ENCODE data around the gene PIGBOS1.
"Not testable (repeated sequence)": the region's sequence is repeated elsewhere in the genome, so short reads cannot be mapped to it uniquely, and the experiment has no call there.

The PIGBOS1 gene

GRCh38 chr15:55302801-55303200 lies 16.1 kb downstream of the PIGBOS1 start:
- not testable (repeated sequence) for H3K9ac ChIP-seq (ENCODE audit: low read length in 2 of 2); H3K4me3 ChIP-seq (ENCODE audit: low read length in 2 of 2); H3K27me3 ChIP-seq (ENCODE audit: control insufficient read depth in 1 of 2, insufficient read depth in 2 of 2, low read length in 2 of 2); H3K9me3 ChIP-seq (ENCODE audit: control insufficient read depth in 2 of 2, low read length in 2 of 2); H3K4me1 ChIP-seq (ENCODE audit: control insufficient read depth, insufficient read depth, low read length); H3K36me3 ChIP-seq (ENCODE audit: control insufficient read depth in 2 of 2, insufficient read depth in 2 of 2, low read length in 2 of 2); H3K27ac ChIP-seq (ENCODE audit: low read length)

- no peaks in the 10 kb centered on the region for H3K9me3 ChIP-seq (ENCODE audit: control insufficient read depth in 2 of 2, low read length in 2 of 2)
- H3K4me3 ChIP-seq (ENCODE audit: low read length in 2 of 2), result no peak overlapping the region
- H3K27ac ChIP-seq (ENCODE audit: low read length), result no peak overlapping the region
- H3K36me3 ChIP-seq (ENCODE audit: control insufficient read depth in 2 of 2, insufficient read depth in 2 of 2, low read length in 2 of 2), result no peaks in the 10 kb centered on the region
- no peaks in the 10 kb centered on the region for H3K27me3 ChIP-seq (ENCODE audit: control insufficient read depth in 1 of 2, insufficient read depth in 2 of 2, low read length in 2 of 2)
- no peaks in the 10 kb centered on the region for H3K4me1 ChIP-seq (ENCODE audit: control insufficient read depth, insufficient read depth, low read length)
- no peak overlapping the region for H3K9ac ChIP-seq (ENCODE audit: low read length in 2 of 2)
Measured at GRCh38 chr15:55297315-55297714, 21.6 kb downstream of the PIGBOS1 start.

- peak overlapping the region; percentile 91 to 98 for H3K9ac ChIP-seq (ENCODE audit: low read length in 2 of 2)
- peak overlapping the region; percentile 86 for H3K27ac ChIP-seq (ENCODE audit: low read length)
- no peaks in the 10 kb centered on the region for H3K27me3 ChIP-seq (ENCODE audit: control insufficient read depth in 1 of 2, insufficient read depth in 2 of 2, low read length in 2 of 2)
- H3K4me1 ChIP-seq (ENCODE audit: control insufficient read depth, insufficient read depth, low read length), result peaks cover 8% of the 10 kb centered on the region
- no peaks in the 10 kb centered on the region for H3K9me3 ChIP-seq (ENCODE audit: control insufficient read depth in 2 of 2, low read length in 2 of 2)
- H3K4me3 ChIP-seq (ENCODE audit: low read length in 2 of 2), result peak overlapping the region; percentile 91 to 95
- H3K36me3 ChIP-seq (ENCODE audit: control insufficient read depth in 2 of 2, insufficient read depth in 2 of 2, low read length in 2 of 2), result no peaks in the 10 kb centered on the region
Measured at GRCh38 chr15:55290528-55291057, 28.3 kb downstream of the PIGBOS1 start.

- H3K9me3 ChIP-seq (ENCODE audit: control insufficient read depth in 2 of 2, low read length in 2 of 2), result no peaks in the 10 kb centered on the region
- H3K9ac ChIP-seq (ENCODE audit: low read length in 2 of 2), result peak within 1 kb of the TSS; percentile 91 to 98
- no peaks in the 10 kb centered on the region for H3K36me3 ChIP-seq (ENCODE audit: control insufficient read depth in 2 of 2, insufficient read depth in 2 of 2, low read length in 2 of 2)
- peak within 1 kb of the TSS; percentile 86 for H3K27ac ChIP-seq (ENCODE audit: low read length)
- H3K4me3 ChIP-seq (ENCODE audit: low read length in 2 of 2), result peak within 1 kb of the TSS; percentile 91 to 95
- H3K4me1 ChIP-seq (ENCODE audit: control insufficient read depth, insufficient read depth, low read length), result peaks cover 8% of the 10 kb centered on the region
- no peaks in the 10 kb centered on the region for H3K27me3 ChIP-seq (ENCODE audit: control insufficient read depth in 1 of 2, insufficient read depth in 2 of 2, low read length in 2 of 2)
Measured at GRCh38 chr15:55289746-55290527, 29.0 kb downstream of the PIGBOS1 start, which contains the start of gene RAB27A. Gene RAB27A (minus strand): TSS chr15:55289813. CDS start chr15:55234934, 54,879 bp downstream.

- Histone ChIP-seq H3K27ac (ENCODE audit: low read length) (peak overlapping the region; percentile 86), H3K9me3 (ENCODE audit: control insufficient read depth in 2 of 2, low read length in 2 of 2) (no peaks in the 10 kb centered on the region)
Measured at GRCh38 chr15:55289011-55289745, 29.7 kb downstream of the PIGBOS1 start.

GRCh38 chr15:55288006-55288717 lies 30.8 kb downstream of the PIGBOS1 start:
- H3K36me3 ChIP-seq (ENCODE audit: control insufficient read depth in 2 of 2, insufficient read depth in 2 of 2, low read length in 2 of 2), result no peaks in the 10 kb centered on the region
- peak overlapping the region; percentile 91 to 98 for H3K9ac ChIP-seq (ENCODE audit: low read length in 2 of 2)
- peaks cover 8% of the 10 kb centered on the region for H3K4me1 ChIP-seq (ENCODE audit: control insufficient read depth, insufficient read depth, low read length)
- H3K9me3 ChIP-seq (ENCODE audit: control insufficient read depth in 2 of 2, low read length in 2 of 2), result no peaks in the 10 kb centered on the region
- no peak overlapping the region for H3K27ac ChIP-seq (ENCODE audit: low read length)
- H3K27me3 ChIP-seq (ENCODE audit: control insufficient read depth in 1 of 2, insufficient read depth in 2 of 2, low read length in 2 of 2), result no peaks in the 10 kb centered on the region
- peak overlapping the region; percentile 91 to 95 for H3K4me3 ChIP-seq (ENCODE audit: low read length in 2 of 2)

More at GRCh38 chr15:55289011-55289745, 29.7 kb downstream of the PIGBOS1 start:
- peaks cover 8% of the 10 kb centered on the region for H3K4me1 ChIP-seq (ENCODE audit: control insufficient read depth, insufficient read depth, low read length)
- peak overlapping the region; percentile 91 to 95 for H3K4me3 ChIP-seq (ENCODE audit: low read length in 2 of 2)
- no peaks in the 10 kb centered on the region for H3K27me3 ChIP-seq (ENCODE audit: control insufficient read depth in 1 of 2, insufficient read depth in 2 of 2, low read length in 2 of 2)
- no peaks in the 10 kb centered on the region for H3K36me3 ChIP-seq (ENCODE audit: control insufficient read depth in 2 of 2, insufficient read depth in 2 of 2, low read length in 2 of 2)
- peak overlapping the region; percentile 91 to 98 for H3K9ac ChIP-seq (ENCODE audit: low read length in 2 of 2)

- H3K4me3 ChIP-seq (ENCODE audit: low read length in 2 of 2); H3K27me3 ChIP-seq (ENCODE audit: control insufficient read depth in 1 of 2, insufficient read depth in 2 of 2, low read length in 2 of 2); H3K36me3 ChIP-seq (ENCODE audit: control insufficient read depth in 2 of 2, insufficient read depth in 2 of 2, low read length in 2 of 2); H3K27ac ChIP-seq (ENCODE audit: low read length); H3K9me3 ChIP-seq (ENCODE audit: control insufficient read depth in 2 of 2, low read length in 2 of 2); H3K9ac ChIP-seq (ENCODE audit: low read length in 2 of 2): not testable (repeated sequence)
- peaks cover 13% of the 10 kb centered on the region for H3K4me1 ChIP-seq (ENCODE audit: control insufficient read depth, insufficient read depth, low read length)
Measured at GRCh38 chr15:55286442-55287189, 32.3 kb downstream of the PIGBOS1 start.

GRCh38 chr15:55284426-55284825 lies 34.5 kb downstream of the PIGBOS1 start:
- H3K36me3 ChIP-seq (ENCODE audit: control insufficient read depth in 2 of 2, insufficient read depth in 2 of 2, low read length in 2 of 2), result no peaks in the 10 kb centered on the region
- no peaks in the 10 kb centered on the region for H3K27me3 ChIP-seq (ENCODE audit: control insufficient read depth in 1 of 2, insufficient read depth in 2 of 2, low read length in 2 of 2)
- H3K27ac ChIP-seq (ENCODE audit: low read length), result no peak overlapping the region
- no peak overlapping the region for H3K4me3 ChIP-seq (ENCODE audit: low read length in 2 of 2)
- H3K9me3 ChIP-seq (ENCODE audit: control insufficient read depth in 2 of 2, low read length in 2 of 2), result no peaks in the 10 kb centered on the region
- H3K4me1 ChIP-seq (ENCODE audit: control insufficient read depth, insufficient read depth, low read length), result peaks cover 13% of the 10 kb centered on the region
- no peak overlapping the region for H3K9ac ChIP-seq (ENCODE audit: low read length in 2 of 2)

- Histone ChIP-seq H3K9me3 (ENCODE audit: control insufficient read depth in 2 of 2, low read length in 2 of 2) (no peaks in the 10 kb centered on the region), H3K27me3 (ENCODE audit: control insufficient read depth in 1 of 2, insufficient read depth in 2 of 2, low read length in 2 of 2) (no peaks in the 10 kb centered on the region), H3K36me3 (ENCODE audit: control insufficient read depth in 2 of 2, insufficient read depth in 2 of 2, low read length in 2 of 2) (no peaks in the 10 kb centered on the region), H3K9ac (ENCODE audit: low read length in 2 of 2) (no peak overlapping the region), H3K27ac (ENCODE audit: low read length) (no peak overlapping the region), H3K4me1 (ENCODE audit: control insufficient read depth, insufficient read depth, low read length) (peaks cover 8% of the 10 kb centered on the region), H3K4me3 (ENCODE audit: low read length in 2 of 2) (no peak overlapping the region)
Measured at GRCh38 chr15:55283379-55284147, 35.4 kb downstream of the PIGBOS1 start.
